AG08395 (cell line): ENCODE data around the gene NDUFV3.
"Not testable (repeated sequence)": the region's sequence is repeated elsewhere in the genome, so short reads cannot be mapped to it uniquely, and the experiment has no call there.

Experiments used
- DNase-seq: peaks from one replicate; pipeline ENCODE4 v3.0.0; 2012; ENCODE audit warnings: mixed read lengths, low spot score

Gene NDUFV3

DNA sequence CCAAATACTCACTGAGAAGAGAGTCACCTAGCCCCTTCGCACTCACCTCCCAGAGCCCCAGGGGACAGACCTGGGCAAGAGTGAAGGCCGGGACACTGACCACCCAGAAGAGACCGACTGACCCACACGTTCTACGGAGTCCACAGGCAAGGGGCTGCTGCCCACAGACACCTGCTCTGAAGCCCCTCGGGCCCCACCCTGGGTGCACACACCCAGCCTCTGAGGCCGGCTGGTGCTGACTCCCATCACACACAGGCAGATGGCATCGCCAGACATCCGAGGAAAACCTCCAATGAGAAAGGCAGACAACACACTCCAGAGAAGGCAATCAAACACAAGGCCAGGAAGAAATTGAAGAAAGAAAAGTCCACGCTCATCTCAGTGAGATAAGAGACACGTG lies 35.9 kb upstream of the NDUFV3 start:
- DNase-seq: no peak

DNA sequence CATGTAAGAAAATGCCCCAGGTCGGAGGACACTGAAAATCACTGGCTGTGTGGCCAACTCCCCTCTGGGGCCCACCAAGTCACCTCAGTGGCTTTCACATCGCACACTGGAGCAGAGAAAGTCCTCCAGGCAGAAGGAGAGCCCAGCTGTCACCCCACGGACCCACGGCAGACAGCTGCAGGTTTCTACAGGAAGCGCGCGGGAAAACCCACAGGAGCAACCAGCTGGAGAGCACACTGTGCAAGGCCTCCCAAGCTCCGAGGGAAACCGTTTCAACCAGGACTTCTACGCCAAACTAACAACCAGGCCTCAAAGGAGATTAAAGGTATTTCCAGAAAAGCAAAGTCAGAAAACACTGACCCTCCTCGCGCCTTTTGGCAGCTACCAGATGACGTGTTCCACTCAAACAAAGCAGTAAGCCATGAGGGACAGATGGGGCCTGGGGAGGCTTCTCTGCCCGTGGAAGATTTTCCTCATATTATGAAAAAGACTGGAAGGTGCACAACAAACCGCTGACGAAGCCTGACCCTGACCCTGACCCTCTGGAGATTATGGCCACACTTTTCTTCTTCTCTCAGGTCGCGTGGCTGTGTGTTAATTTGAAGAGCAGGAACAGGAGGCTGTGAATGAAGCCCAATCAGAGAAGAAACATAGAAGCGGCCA lies 34.8 kb upstream of the NDUFV3 start:
- DNase-seq: no peak

DNA sequence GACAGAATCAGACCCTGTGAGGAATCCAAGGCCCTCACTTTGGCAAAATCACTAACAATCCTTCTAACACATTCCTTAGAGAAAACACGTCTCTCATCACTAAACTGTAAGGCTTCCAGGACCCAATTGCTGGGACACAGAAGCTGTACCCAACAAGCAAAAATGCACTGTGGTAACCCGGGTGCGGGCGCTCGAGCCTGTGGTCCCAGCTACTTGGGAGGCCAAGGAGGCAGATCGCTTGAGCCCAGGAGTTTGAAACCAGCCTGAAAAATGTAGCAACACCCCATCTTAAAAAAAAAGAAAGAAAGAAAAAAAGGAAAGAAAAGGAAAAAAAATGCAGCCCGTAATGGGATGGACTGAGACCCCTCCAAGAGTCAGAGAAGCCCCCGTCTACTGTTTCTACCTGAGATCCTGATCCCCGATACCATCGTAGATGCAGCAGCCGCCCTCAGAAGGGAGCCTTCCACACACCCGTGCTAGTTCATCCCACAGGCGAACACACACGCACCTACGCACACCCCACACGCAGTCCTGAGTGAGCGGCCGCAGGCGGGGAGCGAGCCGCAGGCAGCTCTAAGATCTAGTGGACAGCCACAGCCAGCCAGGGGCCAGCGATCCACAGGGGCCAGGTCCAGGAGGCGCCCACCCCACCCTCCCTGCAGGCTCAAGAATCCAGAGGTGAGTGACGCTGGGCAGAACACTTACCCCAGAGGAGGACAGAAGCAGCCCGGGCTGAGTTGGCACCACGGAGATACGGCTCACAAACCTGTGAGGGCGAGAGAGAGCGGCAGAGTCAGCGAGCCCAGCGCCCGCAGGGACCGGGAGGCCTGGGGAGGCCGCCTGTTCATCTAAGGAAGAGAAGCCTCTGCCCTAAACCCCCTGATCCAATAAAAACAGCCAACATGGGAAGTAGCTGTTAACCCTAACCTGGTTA lies 33.9 kb upstream of the NDUFV3 start:
- no peak for DNase-seq

GRCh38 chr21:42859891-42860230 lies 33.2 kb upstream of the NDUFV3 start:
- no peak for DNase-seq

GRCh38 chr21:42860345-42860744 lies 32.8 kb upstream of the NDUFV3 start:
- DNase-seq: no peak

- no peak for DNase-seq
Observed at GRCh38 chr21:42861311-42861847, 31.7 kb upstream of the NDUFV3 start.

DNA sequence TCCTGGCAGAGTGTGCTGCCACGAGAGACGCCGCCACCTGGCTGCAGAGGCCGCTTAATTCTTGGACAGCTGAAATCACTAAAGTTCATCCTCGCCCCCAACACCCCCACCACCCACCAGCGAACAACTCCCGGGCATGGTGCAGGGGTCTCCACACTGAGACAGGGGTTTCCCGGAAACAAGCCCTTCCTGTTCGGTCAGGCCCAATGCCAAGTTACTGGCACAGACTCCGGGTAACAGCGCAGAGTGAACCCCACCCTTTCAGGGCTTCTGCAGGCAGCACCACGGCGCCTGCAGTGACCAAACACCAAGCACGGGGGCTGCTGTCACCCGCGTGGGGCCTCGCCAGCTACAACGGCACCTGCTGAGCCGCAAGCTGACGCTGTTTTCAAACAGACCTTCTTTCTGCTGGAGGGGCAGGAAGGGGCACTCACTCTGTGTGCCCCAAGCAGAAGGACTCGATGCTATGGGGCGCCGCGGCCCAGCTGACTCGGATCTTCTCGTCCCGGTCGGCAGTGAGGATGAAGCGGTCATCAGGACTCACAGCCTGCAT lies 31.2 kb upstream of the NDUFV3 start:
- no peak for DNase-seq

- DNase-seq: no peak
Observed at GRCh38 chr21:42862774-42863503, 30.2 kb upstream of the NDUFV3 start.

- no peak for DNase-seq
Observed at GRCh38 chr21:42863504-42863870, 29.6 kb upstream of the NDUFV3 start.

DNA sequence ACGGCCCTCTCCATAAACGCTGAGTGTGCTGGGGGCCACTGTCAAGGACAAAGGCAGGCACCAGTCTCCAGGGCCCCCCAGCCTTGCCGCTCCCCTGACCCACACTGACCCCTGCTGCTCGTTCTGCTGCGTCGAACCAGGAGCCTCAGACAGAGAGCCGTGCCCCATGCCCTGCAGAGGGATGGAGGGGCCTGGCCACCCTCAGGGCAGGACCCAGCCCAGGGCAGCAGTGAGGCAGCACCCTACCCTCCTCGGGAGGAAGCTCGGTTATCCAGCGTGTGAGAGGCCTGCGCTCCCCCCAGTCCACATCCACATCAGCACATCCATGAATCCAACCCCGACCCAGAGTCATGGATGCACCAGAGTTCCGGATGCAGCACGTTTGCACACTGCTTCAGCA lies 28.8 kb upstream of the NDUFV3 start:
- DNase-seq: no peak

GRCh38 chr21:42864815-42865775 lies 28.0 kb upstream of the NDUFV3 start:
- peak; percentile 17 for DNase-seq

- DNase-seq: peak; percentile 52
Observed at GRCh38 chr21:42865776-42866160, 27.3 kb upstream of the NDUFV3 start.

- no peak for DNase-seq
Observed at GRCh38 chr21:42868196-42868595, 24.9 kb upstream of the NDUFV3 start.

GRCh38 chr21:42873096-42873495 lies 20.0 kb upstream of the NDUFV3 start:
- DNase-seq: no peak

- DNase-seq: not testable (repeated sequence)
Observed at GRCh38 chr21:42875811-42876210, 17.3 kb upstream of the NDUFV3 start.

DNA sequence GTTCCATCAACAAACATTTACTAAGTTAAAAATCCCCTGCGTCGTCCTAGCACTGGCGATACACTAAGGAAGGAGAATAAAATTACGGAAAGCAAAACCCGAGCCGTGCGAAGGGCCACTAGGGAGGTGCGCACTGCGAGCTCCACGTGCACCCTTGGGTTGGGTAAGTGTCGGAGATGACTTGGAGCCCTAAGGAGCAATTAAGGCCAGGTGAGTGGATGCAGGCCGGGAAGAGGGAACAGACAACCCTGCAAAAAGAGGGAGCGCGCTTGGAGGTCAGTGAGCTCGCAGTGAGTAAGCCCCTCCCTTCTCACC lies 14.5 kb upstream of the NDUFV3 start:
- DNase-seq: peak; percentile 15

- peak; percentile 100 for DNase-seq
Observed at GRCh38 chr21:42878993-42879787, 13.9 kb upstream of the NDUFV3 start, which contains the start of gene WDR4. Gene WDR4 (minus strand): TSS chr21:42879539. CDS start chr21:42879495, 44 bp downstream.

DNA sequence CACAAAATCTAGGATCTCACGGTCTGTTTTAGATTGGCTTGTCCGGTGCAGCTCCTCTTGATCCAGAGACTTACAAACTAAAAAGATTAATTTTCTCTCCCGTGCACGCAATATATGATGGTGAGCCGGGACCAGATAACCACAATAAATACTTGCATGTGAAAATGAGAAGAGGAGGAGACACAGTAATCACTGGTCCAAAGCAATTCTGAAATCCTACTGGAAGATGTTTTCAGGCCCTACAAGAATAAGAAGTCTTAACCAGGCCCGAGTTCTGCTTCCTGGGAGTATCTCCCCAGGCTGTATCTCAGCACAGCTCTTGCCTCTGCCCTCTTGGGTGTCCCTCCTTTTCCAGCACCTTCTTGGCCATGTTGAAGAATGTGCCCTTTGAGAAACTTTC lies 12.8 kb upstream of the NDUFV3 start:
- no peak for DNase-seq

DNA sequence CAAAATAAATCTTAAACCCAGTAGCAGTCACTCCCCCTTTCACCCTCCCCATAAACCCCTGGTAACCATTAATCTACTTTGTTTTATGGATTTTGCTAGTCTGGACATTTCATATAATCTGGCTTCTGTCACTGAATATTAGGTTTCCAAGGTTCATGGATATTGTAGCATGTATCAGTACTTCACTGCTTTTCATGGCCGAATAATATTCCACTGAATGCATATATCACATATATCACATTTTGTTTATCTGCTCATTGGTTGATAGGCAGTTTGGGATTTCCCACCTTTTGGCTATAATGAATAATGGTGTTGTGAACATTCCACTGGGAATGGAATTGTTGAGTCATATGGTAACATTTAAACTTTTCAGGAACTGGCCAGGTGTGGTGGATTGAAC lies 9.2 kb upstream of the NDUFV3 start:
- no peak for DNase-seq

DNA sequence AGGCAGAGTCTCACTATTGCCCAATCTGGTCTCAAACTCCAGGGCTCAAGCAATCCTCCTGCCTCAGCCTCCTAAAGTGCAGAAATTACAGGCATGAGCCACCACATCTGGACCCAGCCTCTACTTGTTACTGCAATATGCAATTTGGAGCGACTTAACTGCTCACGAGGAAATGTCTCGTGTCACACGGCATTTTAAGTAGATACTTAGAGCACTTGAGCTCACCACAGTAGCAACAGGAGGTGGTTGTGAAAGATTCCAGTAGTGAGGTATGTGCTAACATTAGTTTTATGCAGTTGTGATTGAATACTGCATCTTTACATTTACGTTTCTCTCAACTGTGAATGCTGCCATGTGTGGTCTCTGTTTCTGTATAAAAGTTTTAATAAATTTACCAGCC lies 5.8 kb upstream of the NDUFV3 start:
- no peak for DNase-seq

- DNase-seq: no peak
Observed at GRCh38 chr21:42892582-42892930, 553 bp upstream of the NDUFV3 start.
